Cardiac fibroblast (primary cell): ENCODE data around the gene RTN4.

Experiments
- DNase-seq, 2 donors: peaks; one replicate each; pipeline versions ENCODE4 v3.0.0 to v3.0.0-alpha.2; 2010; ENCODE audit warnings: low read depth in 2 of 2
- H3K4me3 ChIP-seq, 2 donors: replicated peaks in 1 of 2; 1 replicate in 1 of 2; 2 replicates in 1 of 2; pipeline ENCODE4 v1.5.1; 2011; ENCODE audit warnings: low read depth in 2 of 2, low read length in 2 of 2, mild to moderate bottlenecking in 2 of 2, moderate library complexity in 1 of 2
- CTCF ChIP-seq: IDR thresholded peaks from one replicate; pipeline ENCODE4 v1.5.1; 2011; ENCODE audit warnings: low read depth, mild to moderate bottlenecking, low read length, inconsistent platforms

RTN4 gene

GRCh38 chr2:54954158-54954557, 96.1 kb downstream of the RTN4 start:
- no peak for DNase-seq

GRCh38 chr2:54952978-54953456, 97.2 kb downstream of the RTN4 start:
- no peak overlapping the region for H3K4me3 ChIP-seq
- no peak for TF ChIP-seq CTCF
- no peak for DNase-seq

More at GRCh38 chr2:54954158-54954557, 96.1 kb downstream of the RTN4 start:
- TF ChIP-seq CTCF, result no peak
- H3K4me3 ChIP-seq, result no peak overlapping the region

- no peak overlapping the region for H3K4me3 ChIP-seq
- no peak for DNase-seq
- no peak for TF ChIP-seq CTCF
These were observed 97.8 kb downstream of the RTN4 start for GRCh38 chr2:54952425-54952824.

- no peak for DNase-seq
- no peak overlapping the region for H3K4me3 ChIP-seq
- TF ChIP-seq CTCF, result no peak
These were observed 99.4 kb downstream of the RTN4 start for GRCh38 chr2:54950811-54951210.

- TF ChIP-seq CTCF, result no peak
- H3K4me3 ChIP-seq, result no peak overlapping the region
- DNase-seq, result no peak
These were observed 100.8 kb downstream of the RTN4 start for GRCh38 chr2:54949431-54949830.

GRCh38 chr2:54948120-54948519, 102.1 kb downstream of the RTN4 start:
- DNase-seq, result no peak
- no peak for TF ChIP-seq CTCF
- no peak overlapping the region for H3K4me3 ChIP-seq

GRCh38 chr2:54947646-54948045, 102.6 kb downstream of the RTN4 start:
- TF ChIP-seq CTCF, result no peak
- DNase-seq, result no peak
- H3K4me3 ChIP-seq, result no peak overlapping the region
